C4-2B (cell line): ENCODE measurements around the gene TEKTIP1.

Source experiments
- CTCF ChIP-seq: fragments of 450-650 bp; conservative IDR thresholded peaks from 2 replicates; pipeline ENCODE4 v1.5.1; 2017; ENCODE audit warnings: mild to moderate bottlenecking
- ZFX ChIP-seq: fragments of 450-650 bp; IDR thresholded peaks from 2 replicates; pipeline ENCODE4 v1.6.1; 2017

GRCh38 chr19:3573858-3574637 lies 35.1 kb downstream of the TEKTIP1 start:
- no peak for TF ChIP-seq CTCF
- no peak for TF ChIP-seq ZFX
